Body of pancreas (tissue), 4 donors: ENCODE data around the gene SULT2A1.

ENCODE experiments used
- POLR2A ChIP-seq, 3 donors: fragments of 450-650 bp; IDR thresholded peaks; one replicate each; pipeline ENCODE4 v1.6.1; 2016; ENCODE audit warnings: antibody characterized with exemption in 3 of 3, mild to moderate bottlenecking in 2 of 3
- TF ChIP-seq, protein P1 (sequence below), 7 experiments: fragments of 450-650 bp in 4 of 7; fragments of 200-600 bp in 3 of 7; sonication (generic) in 3 of 7; IDR thresholded peaks; one replicate each; pipeline ENCODE4 v1.5.1; 2016 to 2019; ENCODE audit warnings: antibody characterized with exemption in 7 of 7

GRCh38 chr19:47848425-47848822, 37.7 kb downstream of the SULT2A1 start:
- TF ChIP-seq, protein P1, sequence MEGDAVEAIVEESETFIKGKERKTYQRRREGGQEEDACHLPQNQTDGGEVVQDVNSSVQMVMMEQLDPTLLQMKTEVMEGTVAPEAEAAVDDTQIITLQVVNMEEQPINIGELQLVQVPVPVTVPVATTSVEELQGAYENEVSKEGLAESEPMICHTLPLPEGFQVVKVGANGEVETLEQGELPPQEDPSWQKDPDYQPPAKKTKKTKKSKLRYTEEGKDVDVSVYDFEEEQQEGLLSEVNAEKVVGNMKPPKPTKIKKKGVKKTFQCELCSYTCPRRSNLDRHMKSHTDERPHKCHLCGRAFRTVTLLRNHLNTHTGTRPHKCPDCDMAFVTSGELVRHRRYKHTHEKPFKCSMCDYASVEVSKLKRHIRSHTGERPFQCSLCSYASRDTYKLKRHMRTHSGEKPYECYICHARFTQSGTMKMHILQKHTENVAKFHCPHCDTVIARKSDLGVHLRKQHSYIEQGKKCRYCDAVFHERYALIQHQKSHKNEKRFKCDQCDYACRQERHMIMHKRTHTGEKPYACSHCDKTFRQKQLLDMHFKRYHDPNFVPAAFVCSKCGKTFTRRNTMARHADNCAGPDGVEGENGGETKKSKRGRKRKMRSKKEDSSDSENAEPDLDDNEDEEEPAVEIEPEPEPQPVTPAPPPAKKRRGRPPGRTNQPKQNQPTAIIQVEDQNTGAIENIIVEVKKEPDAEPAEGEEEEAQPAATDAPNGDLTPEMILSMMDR (IDR thresholded peaks at IDR 0.05): no peak
- TF ChIP-seq POLR2A (IDR thresholded peaks at IDR 0.05): no peak
